Astrocyte of the cerebellum (primary cell): ENCODE data around the gene FAM114A1.

Experiments used
- DNase-seq: peaks from one replicate; pipeline ENCODE4 v3.0.0-alpha.2; 2011; ENCODE audit warnings: low read depth
- H3K4me3 ChIP-seq: 2 replicates; pipeline ENCODE4 v1.5.1; 2011; ENCODE audit warnings: mild to moderate bottlenecking, low read depth, low read length, moderate library complexity
- CTCF ChIP-seq: IDR thresholded peaks from 2 replicates; pipeline ENCODE4 v1.5.1; 2012; ENCODE audit warnings: low read length, low read depth, moderate library complexity, mild to moderate bottlenecking; ENCODE audit errors: missing control alignments
- in situ Hi-C: cut with HindIII; loops from 2 replicates; pipeline ENCODE4 v1.10.0; 2017; ENCODE audit warnings: low sequenced_read_pairs

FAM114A1 gene

DNA sequence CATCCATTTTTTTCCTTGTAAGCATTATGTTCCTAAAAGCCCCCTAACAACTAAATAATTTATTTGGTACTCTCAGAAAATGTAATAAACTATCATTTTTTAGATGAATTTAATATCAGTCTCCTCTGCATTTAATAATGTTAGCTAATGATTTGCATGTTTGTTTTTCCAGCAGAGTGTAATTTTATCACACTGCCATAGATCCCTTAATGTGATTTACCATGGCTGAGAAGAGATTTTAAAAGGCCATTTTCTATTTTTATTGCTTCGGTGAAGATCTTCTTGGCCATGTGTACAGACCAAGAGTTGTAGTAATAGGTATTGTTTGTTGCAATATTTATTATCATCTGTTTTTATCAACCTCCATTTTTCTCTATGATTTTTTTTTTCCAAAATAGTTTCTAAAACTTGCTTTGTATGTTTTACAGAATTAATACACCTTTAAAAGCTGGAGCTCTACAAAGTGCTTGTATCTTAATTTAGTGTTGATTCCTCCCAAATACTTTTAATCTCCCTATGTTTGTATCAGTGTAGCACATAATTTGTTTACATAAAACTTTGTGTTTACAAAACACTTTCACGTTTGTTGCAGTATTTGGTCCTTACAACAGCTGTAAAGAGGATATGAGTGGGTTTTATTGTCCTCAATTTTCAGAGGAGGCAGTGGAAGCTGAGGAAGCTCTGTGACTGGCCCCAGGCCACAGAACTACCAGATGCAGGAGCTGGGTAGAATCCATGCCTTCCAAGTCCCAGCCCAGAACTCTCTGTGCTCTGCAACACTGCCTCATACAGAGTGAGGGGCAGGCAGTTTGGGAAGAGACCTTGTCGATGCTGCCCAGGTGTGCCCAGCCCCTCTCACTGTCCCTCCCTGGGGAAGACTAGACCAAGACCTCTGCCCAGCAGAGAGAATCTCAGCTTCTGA lies 58.1 kb downstream of the FAM114A1 start:
- no peak overlapping the region for H3K4me3 ChIP-seq
- TF ChIP-seq CTCF = no peak
- in situ Hi-C loops = no loop called here
- no peak for DNase-seq

- H3K4me3 ChIP-seq = no peak overlapping the region
- in situ Hi-C loops = no loop called here
- no peak for DNase-seq
- no peak for TF ChIP-seq CTCF
Measured at GRCh38 chr4:38926896-38927295, 59.3 kb downstream of the FAM114A1 start.

GRCh38 chr4:38928568-38928967 lies 61.0 kb downstream of the FAM114A1 start:
- H3K4me3 ChIP-seq = no peak overlapping the region
- no peak for DNase-seq
- TF ChIP-seq CTCF = no peak
- in situ Hi-C loops = no loop called here

GRCh38 chr4:38928974-38929373 lies 61.4 kb downstream of the FAM114A1 start:
- TF ChIP-seq CTCF = no peak
- DNase-seq = no peak
- H3K4me3 ChIP-seq = no peak overlapping the region
- in situ Hi-C loops = no loop called here

DNA sequence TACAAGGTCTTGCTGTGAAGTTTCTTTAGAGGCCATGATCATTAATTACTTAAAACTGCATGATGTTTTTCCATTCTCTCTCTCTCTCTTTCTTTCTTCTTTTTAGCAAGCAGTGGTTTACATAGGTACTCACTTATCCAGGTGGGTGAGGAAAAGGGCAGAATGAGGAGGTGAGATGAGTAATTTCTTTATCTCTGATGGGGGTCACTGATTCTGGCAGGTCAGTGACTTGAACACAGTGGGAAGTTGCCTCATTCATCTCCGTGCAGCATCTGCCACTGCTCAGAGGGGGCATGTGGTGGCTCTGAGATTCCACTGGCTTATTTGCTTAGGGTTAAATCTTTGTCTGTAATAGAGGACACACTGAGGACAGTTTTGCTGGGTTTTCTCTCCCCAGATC lies 62.6 kb downstream of the FAM114A1 start:
- no peak overlapping the region for H3K4me3 ChIP-seq
- no peak for DNase-seq
- TF ChIP-seq CTCF = no peak
- in situ Hi-C loops = no loop called here

DNA sequence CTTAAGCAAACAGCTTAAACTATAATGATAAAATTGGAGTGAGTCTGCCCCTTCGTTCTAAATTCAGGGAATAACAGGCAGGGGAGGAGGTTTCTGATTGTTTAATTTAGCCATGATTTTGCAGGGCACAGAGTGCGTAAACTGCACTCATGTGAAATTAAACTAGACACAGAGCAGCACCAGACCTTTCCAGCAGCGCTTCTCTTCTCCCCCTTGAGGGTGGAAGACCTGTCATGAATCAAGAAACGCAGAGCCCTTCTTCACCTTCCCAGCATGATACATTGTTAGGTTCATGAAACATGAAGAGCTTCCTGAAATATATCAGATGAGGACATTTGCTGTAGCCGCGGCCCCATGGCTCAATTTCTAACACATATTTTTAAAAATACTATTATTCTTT lies 63.1 kb downstream of the FAM114A1 start:
- in situ Hi-C loops = no loop called here
- no peak for TF ChIP-seq CTCF
- no peak overlapping the region for H3K4me3 ChIP-seq
- no peak for DNase-seq
